Measurements from ENCODE around the gene RFFL.
A peak's percentile ranks its signal among the peaks of the same experiment; 100 is the strongest.
"Not testable (repeated sequence)": the region's sequence is repeated elsewhere in the genome, so short reads cannot be mapped to it uniquely, and the experiment has no call there.

RFFL gene

DNA sequence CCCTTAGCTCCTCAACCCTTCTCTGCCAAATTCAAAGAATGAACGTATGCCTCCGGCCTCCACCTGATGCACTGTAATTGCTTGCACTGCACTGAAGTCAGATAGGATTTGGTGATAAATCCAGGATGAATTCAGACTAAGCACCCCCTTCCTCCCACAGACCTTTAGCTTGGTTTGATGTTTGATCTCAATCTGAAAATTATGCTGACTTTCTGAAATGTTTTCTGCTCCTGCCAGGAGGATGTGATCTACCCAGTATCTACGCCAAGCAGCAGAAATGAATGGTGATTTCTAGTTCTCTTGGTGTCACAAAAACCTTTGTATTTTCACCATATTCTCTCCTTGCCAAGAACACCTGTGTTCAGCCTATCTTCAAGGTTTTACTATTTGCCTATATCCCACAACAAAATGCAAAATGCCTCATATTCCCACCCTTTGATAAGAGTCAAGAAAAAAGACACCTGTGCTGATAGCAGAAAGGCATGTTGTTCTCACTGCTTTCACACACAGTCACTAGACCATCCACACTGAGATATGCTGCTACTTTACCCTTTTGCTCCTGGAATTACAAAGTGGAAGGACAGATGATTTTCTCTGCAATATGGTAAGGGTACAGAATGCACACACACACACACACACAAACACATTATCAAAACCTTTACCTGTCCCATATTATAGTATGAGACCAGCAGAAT is 14.7 kb downstream of the RFFL start:
- no peak for DNase-seq (ENCODE audit: low read depth in 2 of 3, low spot score in 1 of 3)

DNA sequence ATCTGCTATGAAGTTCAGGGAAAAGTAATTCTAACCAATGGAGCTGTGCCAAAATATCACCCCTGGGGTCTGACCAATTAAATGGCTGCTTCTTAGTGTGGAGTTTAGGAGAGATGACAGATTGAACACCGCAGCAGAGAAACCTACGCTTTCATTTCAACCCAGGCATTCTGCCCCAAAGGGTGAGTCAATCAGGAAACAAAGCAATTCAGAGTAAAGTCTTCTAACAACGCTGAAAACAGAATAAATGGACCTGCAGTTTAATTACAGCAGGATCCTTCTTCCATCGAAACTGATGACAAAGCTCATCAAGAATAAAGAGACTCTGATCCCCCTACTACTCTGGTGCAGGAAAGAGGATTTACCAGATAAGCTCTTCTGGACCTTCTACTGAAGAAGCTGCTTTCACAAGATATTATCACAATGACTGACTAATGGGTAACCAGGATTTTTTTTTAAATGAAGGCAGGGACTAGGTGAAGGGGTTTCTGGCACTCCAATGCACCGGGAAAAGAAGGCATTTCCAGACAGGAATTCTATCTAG is 16.7 kb downstream of the RFFL start:
- peak; percentile 34 to 63 (median 61) for DNase-seq (ENCODE audit: low read depth in 2 of 3, low spot score in 1 of 3)

DNA sequence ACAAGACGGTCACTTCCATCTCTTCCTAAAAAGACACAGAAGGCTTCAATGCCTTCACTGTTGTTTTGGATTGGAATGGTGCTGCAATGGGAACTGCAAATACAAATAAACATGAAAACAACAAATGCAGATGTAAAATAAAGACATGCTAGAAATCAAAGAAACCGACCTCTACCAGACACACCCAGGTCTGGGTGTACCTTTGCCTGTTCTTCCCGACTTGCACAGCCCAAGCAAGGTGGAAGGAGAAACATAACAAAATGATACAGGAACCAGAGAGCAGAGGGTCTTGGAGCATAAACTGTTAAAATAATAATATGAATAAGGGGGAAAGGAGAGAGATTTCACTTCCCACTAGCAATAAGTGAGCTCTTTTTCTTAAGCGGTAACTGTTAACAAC is 17.3 kb downstream of the RFFL start:
- no peak for DNase-seq (ENCODE audit: low read depth in 2 of 3, low spot score in 1 of 3)

DNA sequence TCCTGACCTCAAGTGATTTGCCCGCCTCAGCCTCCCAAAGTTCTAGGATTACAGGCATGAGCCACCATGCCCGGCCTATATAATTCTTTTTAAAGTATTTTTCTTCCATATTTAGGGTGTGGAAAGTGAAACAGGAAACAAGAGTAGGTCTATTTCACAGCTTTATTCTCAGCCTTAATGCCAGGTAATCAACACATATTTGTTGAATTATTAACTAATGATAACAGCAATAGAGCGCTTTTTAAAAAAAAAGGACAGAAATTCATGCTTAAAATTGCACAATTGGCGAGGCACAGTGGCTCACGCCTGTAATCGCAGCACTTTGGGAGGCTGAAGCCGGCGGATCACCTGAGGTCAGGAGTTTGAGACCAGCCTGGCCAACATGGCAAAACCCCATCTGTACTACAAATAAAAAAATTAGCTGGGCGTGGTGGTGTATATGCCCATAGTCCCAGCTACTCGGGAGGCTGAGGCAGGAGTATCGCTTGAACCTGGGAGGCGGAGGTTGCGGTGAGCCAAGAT is 18.0 kb downstream of the RFFL start:
- DNase-seq (ENCODE audit: low read depth in 2 of 3, low spot score in 1 of 3) = not testable (repeated sequence)

DNA sequence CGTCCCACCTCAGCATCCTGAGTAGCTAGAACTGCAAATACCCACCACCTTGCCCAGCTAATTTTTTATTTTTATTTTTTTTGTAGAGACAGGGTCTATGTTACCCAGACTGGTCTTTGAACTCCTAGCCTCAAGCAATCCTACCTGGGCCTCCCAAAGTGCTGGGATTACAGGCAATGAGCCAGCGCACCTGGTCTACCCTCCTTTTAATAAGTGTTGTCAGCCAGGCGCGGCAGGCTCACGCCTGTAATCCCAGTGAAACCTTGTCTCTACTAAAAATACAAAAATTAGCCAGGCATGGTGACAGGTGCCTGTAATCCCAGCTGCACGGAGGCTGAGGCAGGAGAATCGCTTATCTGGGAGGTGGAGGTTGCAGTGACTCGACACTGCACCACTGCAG is 19.3 kb downstream of the RFFL start:
- DNase-seq (ENCODE audit: low read depth in 2 of 3, low spot score in 1 of 3) = no peak

DNA sequence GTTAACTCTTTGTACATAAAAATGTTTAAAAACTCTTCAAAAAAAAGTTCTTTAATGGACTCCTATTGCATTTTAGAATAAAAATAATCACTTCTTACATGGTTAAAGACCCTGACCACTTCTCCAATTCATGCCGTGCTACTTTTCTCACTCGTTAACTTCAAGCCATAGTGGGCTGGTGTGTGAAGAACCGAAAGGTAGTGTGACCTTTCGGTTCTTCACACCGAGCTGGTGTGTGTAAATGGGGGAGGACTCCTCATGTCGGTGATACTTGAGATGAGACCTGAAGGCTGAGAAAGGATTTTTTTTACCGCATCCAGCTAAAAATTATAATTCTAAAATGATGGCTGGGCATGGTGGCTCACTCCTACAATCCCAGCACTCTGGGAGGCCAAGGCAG is 22.1 kb downstream of the RFFL start:
- DNase-seq (ENCODE audit: low read depth in 2 of 3, low spot score in 1 of 3) = no peak

DNA sequence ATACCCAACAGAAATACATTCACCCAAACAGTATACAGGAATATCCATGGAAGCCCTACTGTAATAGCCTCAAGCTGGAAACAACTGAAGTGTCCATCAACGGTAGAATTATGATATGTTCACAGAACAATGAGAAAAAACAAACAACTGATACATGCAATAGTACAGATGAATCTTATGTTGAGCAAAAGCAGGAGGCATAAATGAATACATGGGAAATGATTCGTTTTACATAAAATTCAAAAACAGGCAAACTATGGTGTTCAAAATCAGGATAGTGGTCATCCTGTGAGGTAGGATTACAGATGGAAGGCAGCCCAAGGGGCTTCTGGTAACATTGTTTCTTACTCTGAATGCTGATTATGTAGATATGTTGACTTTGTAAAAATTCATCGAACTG is 25.1 kb downstream of the RFFL start:
- DNase-seq (ENCODE audit: low read depth in 2 of 3, low spot score in 1 of 3) = no peak

DNA sequence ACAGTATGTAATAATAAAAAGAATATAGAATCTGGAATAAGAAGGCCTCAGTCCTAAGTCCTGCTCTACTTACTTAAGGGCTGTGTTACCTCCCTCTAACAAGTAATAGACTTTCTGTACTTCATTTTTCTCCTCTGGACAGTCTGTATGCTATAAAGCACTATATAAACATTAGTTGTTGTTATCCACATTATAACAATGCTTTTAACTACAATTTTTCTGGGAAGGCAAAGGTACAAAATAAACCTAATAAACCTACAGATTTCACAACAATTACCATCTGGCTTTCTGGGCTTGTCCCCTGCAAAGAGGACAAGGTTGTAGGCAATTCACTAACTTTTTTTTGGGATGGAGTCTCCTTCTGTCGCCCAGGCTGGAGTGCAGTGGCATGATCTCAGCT is 32.7 kb downstream of the RFFL start:
- DNase-seq (ENCODE audit: low read depth in 2 of 3, low spot score in 1 of 3) = no peak

DNA sequence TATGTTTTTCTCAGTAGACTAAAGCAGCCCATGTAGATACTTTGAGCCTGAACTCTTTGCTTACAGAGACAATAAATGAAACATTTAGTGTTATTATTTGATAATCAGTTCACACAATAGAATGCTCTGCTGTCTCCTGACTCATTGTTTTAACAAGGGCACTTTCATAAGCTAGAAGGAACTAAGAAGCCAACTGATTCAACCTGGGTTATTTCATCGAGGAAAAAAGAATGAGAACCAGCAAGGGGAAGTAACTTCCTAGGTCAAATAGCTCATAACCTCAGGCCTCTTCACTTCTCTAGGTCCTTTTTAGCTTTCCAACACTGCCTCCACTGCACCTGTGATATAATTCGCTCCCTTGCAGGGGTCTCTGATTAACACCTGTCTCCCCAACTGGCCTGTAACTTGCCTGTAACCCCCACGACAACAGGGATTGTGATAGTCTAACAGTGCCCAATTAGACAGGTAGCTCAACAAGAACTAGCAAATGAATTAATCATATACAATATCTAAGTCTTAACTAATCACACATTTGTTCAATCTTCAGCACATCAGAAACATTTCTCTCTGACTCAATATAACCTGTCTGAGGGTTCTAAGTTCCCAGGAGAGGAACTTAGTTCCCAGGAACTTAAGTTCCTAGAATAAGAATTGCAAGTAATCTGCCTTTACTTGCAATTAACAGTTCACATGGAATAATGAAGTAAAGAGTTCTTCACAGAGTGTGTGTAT is 34.8 kb downstream of the RFFL start:
- DNase-seq (ENCODE audit: low read depth in 2 of 3, low spot score in 1 of 3) = no peak

DNA sequence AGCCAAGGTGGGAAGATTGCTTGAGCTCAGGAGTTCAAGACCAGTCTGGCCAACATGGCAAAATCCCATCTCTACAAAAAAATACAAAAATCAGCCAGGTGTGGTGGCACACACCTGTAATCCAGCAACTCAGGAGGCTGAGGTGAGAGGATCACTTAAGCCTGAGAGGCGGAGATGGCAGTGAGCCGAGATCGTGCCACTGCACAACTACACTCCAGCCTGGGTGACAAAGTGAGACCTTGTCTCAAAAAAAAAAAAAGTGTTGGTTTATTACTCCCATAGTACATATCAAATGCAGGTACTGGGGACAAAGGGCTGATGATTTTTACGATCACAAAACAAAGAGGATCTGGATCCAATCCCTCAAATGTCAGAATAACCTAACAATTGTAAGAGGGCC is 35.4 kb downstream of the RFFL start:
- DNase-seq (ENCODE audit: low read depth in 2 of 3, low spot score in 1 of 3) = not testable (repeated sequence)

DNA sequence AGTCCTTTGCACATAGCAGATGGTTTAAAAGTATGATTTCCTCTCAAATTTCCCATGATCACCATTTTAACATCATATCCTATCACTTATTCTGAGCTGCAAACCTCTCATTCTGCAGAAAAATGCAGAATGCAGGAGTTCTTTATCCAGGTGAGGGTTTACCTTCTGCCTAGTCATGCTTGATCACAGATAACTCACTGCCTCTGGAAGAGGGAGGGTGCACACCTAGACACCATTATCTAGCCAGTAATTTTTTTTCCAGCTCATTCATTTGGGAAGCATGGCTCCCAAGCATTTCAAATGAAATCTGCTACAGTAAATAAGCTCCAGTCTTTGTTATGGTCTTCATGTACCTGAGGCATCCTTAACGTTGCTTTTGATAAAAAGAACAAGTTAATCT is 38.0 kb downstream of the RFFL start:
- DNase-seq (ENCODE audit: low read depth in 2 of 3, low spot score in 1 of 3) = no peak

DNA sequence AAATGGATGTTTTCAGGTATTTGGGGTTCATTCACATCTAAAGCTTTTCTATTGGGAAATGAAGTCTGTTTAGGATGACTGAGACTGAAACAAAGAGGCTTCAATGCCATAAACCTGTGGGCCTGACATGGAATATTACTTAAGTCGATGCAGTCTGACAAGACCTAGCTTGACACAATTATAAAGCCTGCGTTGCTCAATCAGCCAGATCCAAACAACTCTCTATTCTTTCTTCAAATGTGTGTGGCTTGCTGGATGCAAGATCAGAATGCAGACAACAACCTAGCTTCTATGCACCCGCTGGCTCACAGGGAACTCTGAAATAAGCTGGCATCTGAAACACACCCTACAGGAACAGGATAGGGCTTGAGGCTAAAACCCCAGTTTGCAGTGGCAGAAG is 40.0 kb downstream of the RFFL start:
- no peak for DNase-seq (ENCODE audit: low read depth in 2 of 3, low spot score in 1 of 3)

DNA sequence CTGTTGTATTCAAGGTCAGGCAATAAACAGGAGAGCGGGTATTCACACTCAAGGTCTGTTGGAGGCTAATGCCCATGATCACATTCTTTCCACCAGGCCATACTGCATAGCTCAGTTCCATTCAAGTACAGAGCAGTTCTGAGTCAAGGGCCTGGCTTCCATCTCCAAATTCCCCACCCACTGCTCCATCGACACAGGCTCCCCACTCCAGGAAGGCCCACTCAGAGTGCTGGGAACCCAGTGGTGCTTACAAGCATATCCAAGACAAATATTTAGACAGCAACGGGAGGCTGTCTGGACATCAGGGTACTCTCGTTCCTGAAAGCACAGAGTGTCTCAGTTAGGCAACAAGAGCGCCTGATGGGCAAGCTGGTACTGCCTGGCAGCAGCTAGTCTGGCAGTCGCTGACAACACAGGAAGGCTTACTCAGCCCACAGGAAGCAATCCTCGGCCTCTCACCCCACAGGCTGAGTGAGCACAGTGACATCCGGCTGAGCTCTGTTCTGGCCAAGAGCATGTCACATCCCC is 40.9 kb downstream of the RFFL start:
- peak; percentile 64 to 73 (median 66) for DNase-seq (ENCODE audit: low read depth in 2 of 3, low spot score in 1 of 3)

DNA sequence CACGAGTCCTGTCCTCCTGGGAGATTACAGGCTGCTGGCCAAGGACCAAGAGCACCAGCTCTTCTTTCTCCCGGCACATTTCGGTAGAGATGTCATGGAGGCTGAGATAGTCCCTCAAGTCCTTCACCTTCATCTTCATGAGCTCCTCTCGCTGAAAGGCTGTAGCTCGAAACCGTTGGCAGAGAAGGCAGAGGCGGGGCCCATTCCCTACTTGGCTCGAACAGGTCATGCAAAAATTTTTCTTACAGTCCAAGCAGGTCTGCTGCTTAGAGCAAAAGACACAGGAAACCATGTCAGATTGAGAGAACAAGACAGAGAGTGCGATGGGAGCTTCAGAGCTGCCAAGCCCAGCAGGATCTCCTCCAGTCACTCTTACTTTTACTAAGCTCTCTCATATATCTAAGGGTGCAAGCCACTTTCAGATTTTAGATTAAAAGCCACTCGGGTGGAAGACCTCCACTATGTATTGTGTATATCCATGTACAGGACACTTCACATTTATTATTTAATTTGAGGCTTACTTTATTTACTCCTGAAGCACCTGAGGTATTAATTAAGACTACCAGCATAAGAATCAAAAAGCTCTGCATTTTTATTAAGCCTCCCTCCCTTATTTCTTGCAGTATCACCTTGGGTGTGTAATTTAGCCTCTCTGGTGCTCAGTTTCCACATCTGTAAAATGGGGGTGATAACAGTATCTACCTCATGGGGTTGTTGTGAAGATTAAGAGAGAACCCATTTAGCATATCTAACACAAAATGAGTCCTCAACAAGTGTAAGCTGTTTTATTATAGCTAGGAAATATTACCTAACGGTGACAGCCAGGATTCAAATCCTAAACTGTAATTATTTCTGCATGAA is 41.8 kb downstream of the RFFL start:
- no peak for DNase-seq (ENCODE audit: low read depth in 2 of 3, low spot score in 1 of 3)

DNA sequence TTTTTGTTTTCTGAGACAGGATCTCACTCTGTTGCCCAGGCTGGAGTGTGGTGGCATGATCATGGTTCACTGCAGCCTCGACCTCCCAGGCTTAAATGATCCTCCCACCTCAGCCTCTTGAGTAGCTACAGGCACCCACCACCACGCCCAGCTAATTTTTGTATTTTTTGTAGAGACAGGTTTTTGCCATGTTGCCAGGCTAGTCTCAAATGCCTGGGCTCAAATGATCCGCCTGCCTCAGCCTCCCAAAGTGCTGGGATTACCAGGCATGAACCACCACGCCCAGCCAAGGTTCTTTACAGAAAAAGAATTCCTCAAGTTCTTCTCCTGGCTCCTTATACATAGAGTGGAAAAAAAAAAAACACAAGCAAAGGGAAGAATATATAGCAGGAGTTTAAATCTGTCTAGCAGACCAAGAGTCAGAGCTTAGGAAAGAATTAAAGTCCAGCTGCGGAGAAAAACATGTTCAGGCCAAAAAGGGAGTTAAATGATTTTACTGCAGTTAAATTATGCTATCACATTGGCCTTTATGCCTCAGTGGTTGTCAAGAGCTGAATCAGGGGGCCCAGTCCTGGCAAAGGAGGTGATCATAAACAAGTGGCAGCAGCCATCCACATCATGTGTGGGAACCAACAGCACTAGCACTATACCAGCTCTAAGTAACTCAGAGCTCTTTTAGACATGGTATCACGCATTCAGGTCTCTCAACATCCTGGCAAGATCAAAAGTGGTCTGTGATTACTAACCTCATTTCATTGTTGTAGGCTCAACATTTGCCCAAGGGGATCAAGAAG is 43.9 kb downstream of the RFFL start:
- no peak for DNase-seq (ENCODE audit: low read depth in 2 of 3, low spot score in 1 of 3)

DNA sequence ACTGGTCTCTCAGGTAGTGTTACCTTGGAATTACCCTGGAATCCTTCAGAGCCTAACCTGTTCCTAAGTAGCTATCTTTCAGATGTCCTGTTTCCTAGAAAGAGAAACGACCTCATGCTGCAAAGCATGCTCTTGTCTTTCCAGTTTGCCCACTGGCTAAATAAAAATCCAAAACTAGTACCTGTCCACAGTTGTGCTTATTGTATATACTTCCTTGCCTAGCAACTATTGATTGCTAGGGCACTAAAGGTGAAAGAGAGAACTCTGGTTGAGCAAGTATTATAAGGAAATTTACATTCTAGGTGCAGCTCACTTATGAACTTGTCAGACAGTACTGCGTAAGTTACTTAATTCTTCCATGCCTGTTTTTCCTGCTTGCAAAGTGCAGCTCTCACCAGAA is 44.7 kb downstream of the RFFL start:
- no peak for DNase-seq (ENCODE audit: low read depth in 2 of 3, low spot score in 1 of 3)

DNA sequence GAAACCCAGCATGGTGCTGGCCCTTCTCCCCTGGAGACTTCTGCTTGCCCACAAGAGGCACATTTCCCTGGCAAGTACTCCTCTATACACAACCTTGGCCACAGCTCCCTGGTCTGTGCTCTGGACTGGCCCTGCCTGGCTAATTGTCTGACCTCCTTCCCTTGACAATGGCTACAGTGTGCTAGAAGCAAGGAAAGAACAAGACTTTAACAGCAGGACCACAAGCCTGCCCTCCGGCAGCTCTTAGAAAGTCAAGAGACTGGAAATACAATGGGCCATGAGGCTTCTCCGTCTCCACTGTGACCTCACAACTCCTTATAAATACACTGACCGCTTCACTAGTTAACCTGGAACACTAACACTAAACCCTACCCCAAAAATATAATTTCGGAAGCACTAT is 46.5 kb downstream of the RFFL start:
- DNase-seq (ENCODE audit: low read depth in 2 of 3, low spot score in 1 of 3) = no peak

DNA sequence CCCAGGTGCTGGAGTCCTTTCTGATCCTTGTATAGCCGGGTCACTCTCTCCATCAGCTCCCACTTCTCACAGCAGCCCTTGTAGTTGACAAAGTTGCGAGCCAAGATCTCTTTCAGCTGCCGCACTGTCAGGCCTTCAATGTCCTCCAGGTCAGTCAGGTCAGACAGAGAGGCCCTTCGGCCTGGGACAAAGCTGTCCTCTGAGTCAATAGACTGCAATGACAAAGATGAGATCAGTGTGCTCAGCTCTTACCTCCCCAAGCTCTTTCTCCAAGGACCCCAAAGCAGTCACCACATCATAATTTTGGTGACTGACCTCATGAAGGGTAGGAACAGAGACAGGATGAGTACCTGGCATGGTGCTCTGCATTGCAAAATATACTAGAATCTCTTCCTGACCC is 47.1 kb downstream of the RFFL start:
- DNase-seq (ENCODE audit: low read depth in 2 of 3, low spot score in 1 of 3) = no peak

DNA sequence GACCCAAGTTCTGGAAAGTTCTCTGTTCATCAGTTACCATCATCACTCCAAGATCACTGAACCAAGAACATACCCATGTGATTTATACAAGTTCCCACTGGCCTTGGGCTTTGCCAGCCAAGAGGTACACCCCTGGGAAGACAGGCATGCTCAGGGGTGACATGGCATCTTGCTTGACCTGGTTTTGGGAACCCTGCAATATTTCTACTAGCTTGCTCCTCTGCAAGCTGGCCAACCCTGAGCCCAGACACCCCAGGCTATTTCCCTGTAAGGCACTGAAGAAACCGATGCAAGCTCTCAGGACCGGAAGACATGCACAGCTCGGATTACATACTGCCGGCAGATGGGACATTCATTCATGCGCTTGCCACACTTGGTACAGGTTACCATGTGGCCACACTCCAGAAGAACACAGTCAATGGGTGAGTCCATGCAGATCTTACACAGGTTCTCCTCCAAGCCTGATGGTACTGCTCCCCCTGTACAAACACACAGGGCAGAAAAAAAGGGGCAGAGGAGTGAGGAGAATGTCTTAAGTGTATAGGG is 51.8 kb downstream of the RFFL start:
- no peak for DNase-seq (ENCODE audit: low read depth in 2 of 3, low spot score in 1 of 3)

DNA sequence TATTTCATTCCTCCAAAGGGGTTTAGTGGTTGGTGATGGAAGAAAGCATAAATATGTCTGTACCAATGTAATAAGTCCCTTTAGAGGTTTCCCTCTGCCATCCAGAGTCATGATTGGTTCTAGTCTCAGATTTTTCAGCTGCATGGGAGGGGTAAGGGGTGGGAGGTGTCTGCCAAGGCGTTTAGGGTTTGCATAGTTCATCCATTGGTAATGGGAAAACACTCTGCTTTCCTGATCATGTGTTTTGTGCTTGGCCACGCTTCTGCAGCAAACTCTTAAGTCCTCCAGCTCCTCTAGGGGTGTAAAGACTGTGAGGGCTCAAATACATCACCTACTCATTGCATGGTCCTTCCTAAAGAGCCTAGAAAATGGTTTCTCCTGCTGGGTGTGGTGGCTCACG is 53.4 kb downstream of the RFFL start:
- no peak for DNase-seq (ENCODE audit: low read depth in 2 of 3, low spot score in 1 of 3)
